IPS-18c (cell line): ENCODE results near the gene CEBPE.

ENCODE experiments used
- H3K4me3 ChIP-seq: 2 replicates; pipeline ENCODE4 v1.7.0; 2013; ENCODE audit warnings: low read depth, mild to moderate bottlenecking, low read length, moderate library complexity; ENCODE audit not compliant: insufficient read depth
- H3K9me3 ChIP-seq: one replicate; pipeline ENCODE4 v1.6.1; 2013; ENCODE audit warnings: mild to moderate bottlenecking, low read length, moderate library complexity; ENCODE audit not compliant: control insufficient read depth, insufficient read depth

Gene CEBPE

DNA sequence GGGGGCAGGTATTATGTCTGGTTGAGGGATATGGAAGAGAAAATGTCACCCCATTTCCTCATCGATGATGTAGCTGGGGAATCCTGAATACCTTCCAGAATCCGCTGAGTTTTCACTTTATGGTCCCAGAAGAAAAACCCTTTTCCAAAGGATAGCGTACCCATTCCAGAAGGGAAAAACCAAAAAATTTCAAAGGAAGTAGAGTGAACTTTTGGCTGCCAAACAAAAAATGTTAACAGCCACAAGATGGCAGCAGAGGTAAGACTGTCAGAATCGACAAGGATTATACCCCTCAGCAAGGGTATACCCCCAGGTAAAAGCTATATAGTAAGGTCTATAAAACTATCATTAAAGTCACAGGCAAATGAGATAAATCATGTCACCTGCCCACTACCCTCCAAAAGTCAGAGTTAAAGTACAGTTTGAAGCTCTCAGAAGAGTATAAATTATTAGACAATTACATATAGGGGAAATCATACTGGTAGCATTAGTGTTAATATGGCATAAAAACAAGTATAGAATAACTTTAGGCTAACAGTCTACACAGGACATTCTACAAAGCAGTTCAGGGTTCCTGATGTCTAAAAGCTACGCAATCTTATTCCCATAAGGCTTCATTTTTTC lies 42.2 kb downstream of the CEBPE start:
- no peak overlapping the region for H3K4me3 ChIP-seq
- no peaks in the 10 kb centered on the region for H3K9me3 ChIP-seq

DNA sequence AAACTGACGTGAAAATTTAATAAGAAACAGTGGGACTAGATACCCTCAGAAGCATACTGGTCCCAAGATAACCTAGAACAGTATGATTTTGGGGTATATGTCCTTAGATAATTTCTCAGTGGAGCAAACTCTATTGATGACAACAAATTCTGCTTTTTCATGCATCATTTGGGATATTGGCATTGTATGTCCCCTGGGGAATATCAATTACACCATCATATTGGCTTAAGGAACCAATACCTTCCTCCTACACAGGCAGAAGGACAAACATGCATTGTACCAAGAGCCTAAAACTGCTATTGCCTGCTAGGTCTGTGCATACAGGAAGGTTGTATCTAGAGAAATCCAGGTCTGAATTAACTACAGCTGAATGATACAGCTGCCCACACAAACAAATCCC lies 44.1 kb downstream of the CEBPE start:
- no peaks in the 10 kb centered on the region for H3K9me3 ChIP-seq
- H3K4me3 ChIP-seq, result no peak overlapping the region

DNA sequence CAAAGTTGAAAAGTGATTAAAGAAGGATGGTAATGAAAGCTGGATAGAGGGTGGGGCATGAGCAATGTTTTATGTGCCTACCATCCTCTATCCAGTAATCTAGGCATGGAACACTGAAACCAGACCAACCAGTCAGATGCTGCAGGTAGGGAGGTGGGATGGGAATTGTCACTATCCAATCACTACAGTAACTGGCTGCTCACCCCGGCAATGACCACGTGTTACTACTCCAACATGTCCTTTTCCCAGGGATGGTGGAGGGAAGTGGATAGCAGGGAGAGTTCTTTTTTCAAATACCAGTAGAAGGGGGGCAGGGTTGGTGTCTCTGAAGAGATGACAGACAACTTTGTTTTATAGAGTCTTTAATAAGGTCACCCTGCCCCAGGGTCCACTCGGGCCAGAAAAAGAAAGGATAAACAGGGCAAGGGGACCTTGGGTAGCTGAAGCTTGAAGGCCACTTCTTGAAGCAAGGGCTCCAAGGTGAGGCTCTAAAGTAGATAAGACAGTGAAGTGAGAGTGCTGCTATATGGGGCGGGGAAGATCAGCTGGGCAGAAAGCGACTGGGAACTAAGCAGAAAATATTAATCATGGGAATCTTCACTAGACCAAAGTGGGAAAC lies 47.0 kb downstream of the CEBPE start:
- peak overlapping the region; percentile 17 for H3K4me3 ChIP-seq
- no peaks in the 10 kb centered on the region for H3K9me3 ChIP-seq

DNA sequence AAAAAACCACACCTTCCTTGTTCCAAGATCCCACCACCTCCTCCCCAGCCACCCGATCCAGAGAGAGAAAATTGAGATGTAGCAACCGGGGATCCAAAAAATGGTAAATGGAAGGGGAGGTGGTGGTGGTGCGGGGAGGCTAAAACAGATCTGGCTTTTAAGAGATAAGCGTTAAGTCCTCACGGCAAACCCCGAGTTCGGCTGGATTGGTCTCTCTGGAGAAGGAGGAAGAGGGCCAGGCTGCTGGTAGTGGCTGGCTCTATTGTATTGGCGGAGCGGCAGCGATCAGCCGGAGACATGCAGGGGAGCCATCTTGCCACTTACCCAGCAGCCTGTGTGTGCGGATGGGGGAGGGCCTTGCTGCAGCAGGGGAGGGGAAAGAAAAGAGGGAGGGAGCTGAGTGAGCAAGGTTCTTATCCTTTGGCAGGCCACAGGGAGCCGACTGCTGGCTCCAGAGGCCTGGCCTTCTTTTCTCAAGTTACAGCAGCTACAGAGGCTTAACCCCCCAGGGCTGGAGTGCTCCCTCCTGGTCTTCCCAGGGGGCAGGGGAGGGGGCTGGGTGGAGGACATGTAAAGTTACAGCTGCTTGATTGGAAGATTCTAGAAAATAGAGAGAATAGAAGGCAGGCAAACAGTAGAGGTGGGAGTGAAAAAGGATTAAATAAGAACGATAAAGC lies 47.7 kb downstream of the CEBPE start:
- H3K4me3 ChIP-seq, result peak overlapping the region; percentile 60
- H3K9me3 ChIP-seq, result no peaks in the 10 kb centered on the region

DNA sequence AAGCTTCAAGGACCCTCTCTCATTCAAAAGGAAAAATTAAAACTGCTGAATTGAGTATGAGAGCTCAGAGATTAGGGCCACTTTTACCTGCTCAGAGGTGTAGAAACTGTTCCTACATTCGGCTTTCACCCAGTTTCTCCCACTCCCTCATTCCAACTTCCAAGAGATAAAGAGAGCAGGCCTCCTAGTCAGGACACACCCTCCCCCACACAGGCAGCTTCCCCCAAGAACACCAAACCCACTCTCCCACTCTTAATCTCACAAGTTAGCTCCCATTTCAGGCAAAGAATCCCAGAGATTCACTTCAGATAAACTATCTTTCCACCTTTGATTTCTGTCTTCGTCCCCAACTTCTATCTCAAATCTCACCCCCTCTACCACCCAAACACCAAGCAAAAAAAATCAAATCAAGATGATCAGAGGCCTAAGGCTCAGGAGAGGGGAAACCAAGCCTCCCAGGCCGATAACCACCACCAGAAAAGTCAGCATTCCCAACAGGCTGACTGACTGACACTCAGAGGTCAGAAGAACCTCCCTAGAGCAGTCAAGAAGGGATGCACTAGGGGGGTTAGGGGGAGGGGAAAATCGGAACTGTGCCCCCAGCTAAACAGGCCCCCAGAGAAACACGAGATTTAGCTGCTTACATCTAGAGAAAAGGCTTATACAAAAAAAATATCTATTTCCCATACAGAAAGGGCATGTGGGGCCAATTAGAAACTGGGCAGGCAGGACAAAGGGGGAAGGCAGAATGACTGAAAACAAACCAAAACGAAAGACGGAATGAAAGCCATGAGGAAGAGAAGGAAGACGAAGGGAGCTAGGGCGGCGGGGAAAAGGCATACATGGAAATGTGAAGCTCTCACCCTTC lies 48.6 kb downstream of the CEBPE start:
- no peaks in the 10 kb centered on the region for H3K9me3 ChIP-seq
- H3K4me3 ChIP-seq, result peak overlapping the region; percentile 60

DNA sequence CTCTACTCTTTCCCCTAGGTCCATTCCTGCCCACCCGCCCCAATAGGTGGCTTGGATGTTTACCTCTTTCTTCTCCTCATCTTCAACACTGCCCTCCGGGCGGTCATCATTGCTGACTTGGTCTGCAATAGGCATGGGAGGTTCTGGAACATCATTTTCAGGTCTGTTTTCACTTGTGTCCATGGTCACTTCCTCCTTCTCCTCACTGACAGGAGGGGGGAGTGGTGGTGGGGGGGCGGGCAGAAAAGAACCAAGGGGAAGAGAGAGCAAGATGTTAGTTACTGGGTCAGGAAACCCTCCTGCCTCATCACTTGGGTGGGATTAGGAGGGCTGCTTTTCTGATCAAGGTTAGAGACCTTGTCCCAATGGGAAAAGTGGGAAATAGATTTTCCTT lies 49.6 kb downstream of the CEBPE start:
- H3K4me3 ChIP-seq, result no peak overlapping the region
- H3K9me3 ChIP-seq, result no peaks in the 10 kb centered on the region

DNA sequence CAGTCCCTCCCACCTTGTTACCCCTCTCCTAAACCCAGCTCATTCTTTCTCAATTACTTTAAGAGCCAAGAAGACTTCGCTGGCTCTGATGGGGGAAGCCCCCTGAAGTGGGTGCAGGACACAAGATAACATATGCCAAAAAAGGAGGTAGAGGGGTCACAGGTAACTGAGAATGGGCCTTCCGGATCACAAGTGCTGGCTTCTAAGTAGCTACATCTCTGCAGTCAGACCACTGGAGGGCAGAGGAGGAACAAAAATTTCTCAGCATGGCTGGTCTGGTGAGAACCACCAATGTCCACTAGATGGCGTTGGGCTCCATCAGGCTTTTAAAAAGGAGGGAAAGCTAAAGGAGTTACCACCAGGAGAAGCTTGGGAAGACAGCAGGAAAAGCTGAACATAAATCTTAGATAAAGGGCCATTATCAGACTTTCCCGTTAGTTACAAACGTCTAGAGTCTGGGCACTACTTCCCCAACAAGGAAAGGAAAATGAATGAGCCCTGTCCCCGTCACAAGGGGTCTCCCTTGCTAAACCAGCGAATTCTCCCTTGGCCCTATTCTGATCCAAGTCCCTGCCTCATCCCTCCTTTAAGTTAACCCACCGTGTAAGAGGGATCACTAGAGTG lies 50.2 kb downstream of the CEBPE start:
- H3K4me3 ChIP-seq, result no peak overlapping the region

DNA sequence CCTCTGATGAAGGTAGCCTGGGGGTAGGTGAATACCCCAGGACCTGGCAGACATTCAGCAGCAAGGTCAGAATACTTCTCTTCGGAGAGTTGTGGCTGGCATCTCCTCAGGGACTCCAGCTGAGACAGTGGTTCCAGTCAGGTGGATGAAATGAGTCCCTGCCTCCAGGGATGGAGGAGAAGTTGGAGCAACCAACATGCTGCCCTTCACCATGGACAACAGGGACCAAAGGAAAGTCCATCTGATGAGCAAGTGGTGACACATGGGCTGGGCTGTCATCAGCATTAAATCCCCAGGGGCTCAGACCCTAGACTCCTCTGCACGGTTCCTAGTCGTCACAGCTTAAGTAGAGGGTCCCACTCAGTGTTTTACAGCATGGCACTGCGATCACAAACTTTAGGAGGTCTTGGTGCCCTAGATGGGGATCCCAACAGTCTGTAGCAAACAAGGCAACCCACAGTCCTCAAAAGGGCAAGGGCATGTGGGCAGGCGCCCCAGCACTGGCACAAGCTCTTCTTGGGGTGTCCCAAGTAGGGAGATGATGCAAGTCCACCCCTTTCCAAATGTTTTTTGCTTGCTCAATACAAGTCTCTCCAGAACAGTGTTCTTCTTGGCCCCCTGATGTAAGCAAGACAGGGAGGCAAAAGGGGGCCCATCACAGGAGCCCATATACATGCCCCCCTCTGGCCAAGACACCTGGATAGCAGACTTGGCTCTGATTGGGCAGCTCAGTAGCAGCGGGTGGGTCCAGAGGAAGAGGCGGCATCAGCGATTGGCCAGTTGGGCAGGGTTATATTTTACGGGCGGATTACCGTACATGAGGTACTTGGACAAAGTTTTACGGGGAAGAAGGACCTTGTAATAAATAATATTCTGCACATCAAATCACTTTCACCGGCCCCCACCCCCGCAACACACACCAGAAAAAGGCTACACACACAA lies 50.9 kb downstream of the CEBPE start:
- H3K9me3 ChIP-seq, result no peaks in the 10 kb centered on the region
- no peak overlapping the region for H3K4me3 ChIP-seq

More for the DNA sequence above, 50.2 kb downstream of the CEBPE start:
- no peaks in the 10 kb centered on the region for H3K9me3 ChIP-seq
